ENCODE results near the gene SPACA4.

Gene SPACA4

GRCh38 chr19:48635263-48635965 is 28.9 kb downstream of the SPACA4 start:
- Histone ChIP-seq H2BK15ac (ENCODE audit: low read depth, poor library complexity, severe bottlenecking) (peak overlapping the region; percentile 74), H3K4me3 (ENCODE audit: insufficient read depth in 1 of 2, low read depth in 1 of 2, low read length in 2 of 2) (peak overlapping the region; percentile 68 to 81), H3K36me3 (ENCODE audit: control insufficient read depth in 1 of 2, insufficient read depth in 2 of 2, low read depth in 1 of 2, low read length in 2 of 2) (peaks cover 12 to 18% of the 10 kb centered on the region in 2 experiments), H3K4ac (ENCODE audit: low read depth in 1 of 2, low read length in 2 of 2) (peak overlapping the region; percentile 65 to 77), H2BK5ac (ENCODE audit: low read depth, low read length, poor library complexity, severe bottlenecking) (peak overlapping the region; percentile 68), H4K91ac (ENCODE audit: low read length) (peak overlapping the region; percentile 89), H2AFZ (ENCODE audit: low read depth, low read length) (peak overlapping the region; percentile 73), H2AK5ac (ENCODE audit: low read length, severe bottlenecking) (peak overlapping the region; percentile 97), H2BK120ac (ENCODE audit: low read depth, low read length) (peak overlapping the region; percentile 97), H3K27me3 (ENCODE audit: control insufficient read depth in 1 of 2, insufficient read depth in 1 of 2, low read length in 2 of 2) (peaks cover 0 to 7% of the 10 kb centered on the region in 2 experiments), H3K9me3 (ENCODE audit: control insufficient read depth, low read length) (no peaks in the 10 kb centered on the region), H3K79me1 (replicated peaks; ENCODE audit: low read length, poor library complexity, severe bottlenecking) (no peaks in the 10 kb centered on the region), H3K4me1 (ENCODE audit: control insufficient read depth, insufficient read depth, low read depth, low read length) (peaks cover 43% of the 10 kb centered on the region), H3K18ac (ENCODE audit: low read depth in 1 of 2, low read length in 2 of 2) (peak overlapping the region; percentile 95 to 97), H3K9ac (ENCODE audit: low read length) (peak overlapping the region; percentile 99), H4K8ac (ENCODE audit: low read length) (peak overlapping the region; percentile 77), H3K23ac (ENCODE audit: low read length in 2 of 2) (no peak overlapping the region), H3K14ac (ENCODE audit: low read length in 2 of 2) (no peak overlapping the region), H3K27ac (ENCODE audit: low read length, poor library complexity, severe bottlenecking) (peak overlapping the region; percentile 56), H3K4me2 (ENCODE audit: low read length, poor library complexity, severe bottlenecking) (peak overlapping the region; percentile 72), H2BK12ac (ENCODE audit: low read length in 2 of 2) (peak overlapping the region; percentile 38 to 95)
- DNase-seq: no peak
- 2% methylated on average over 63 of the region's 67 CpGs for WGBS

- peak overlapping the region; percentile 73 for H2AFZ ChIP-seq (ENCODE audit: low read depth, low read length)
- H3K4me3 ChIP-seq (ENCODE audit: insufficient read depth in 1 of 2, low read depth in 1 of 2, low read length in 2 of 2): peak overlapping the region; percentile 68 to 81
- no peak for DNase-seq
- H3K27ac ChIP-seq (ENCODE audit: low read length, poor library complexity, severe bottlenecking): no peak overlapping the region
- peak overlapping the region; percentile 45 for H4K91ac ChIP-seq (ENCODE audit: low read length)
- H3K14ac ChIP-seq (ENCODE audit: low read length in 2 of 2): peak overlapping the region; percentile 58 to 83
- 9% methylated on average over 32 of the region's 35 CpGs for WGBS
- peak overlapping the region; percentile 18 to 53 for H3K4ac ChIP-seq (ENCODE audit: low read depth in 1 of 2, low read length in 2 of 2)
- peak overlapping the region; percentile 57 for H2BK120ac ChIP-seq (ENCODE audit: low read depth, low read length)
- H3K36me3 ChIP-seq (ENCODE audit: control insufficient read depth in 1 of 2, insufficient read depth in 2 of 2, low read depth in 1 of 2, low read length in 2 of 2): peaks cover 4 to 14% of the 10 kb centered on the region in 2 experiments
- no peaks in the 10 kb centered on the region for H3K9me3 ChIP-seq (ENCODE audit: control insufficient read depth, low read length)
- no peak overlapping the region for H2AK5ac ChIP-seq (ENCODE audit: low read length, severe bottlenecking)
- H3K79me1 ChIP-seq (replicated peaks; ENCODE audit: low read length, poor library complexity, severe bottlenecking): no peaks in the 10 kb centered on the region
- peaks cover 0 to 7% of the 10 kb centered on the region in 2 experiments for H3K27me3 ChIP-seq (ENCODE audit: control insufficient read depth in 1 of 2, insufficient read depth in 1 of 2, low read length in 2 of 2)
- peak overlapping the region; percentile 38 to 79 for H2BK12ac ChIP-seq (ENCODE audit: low read length in 2 of 2)
- no peak overlapping the region for H3K23ac ChIP-seq (ENCODE audit: low read length in 2 of 2)
- H3K4me1 ChIP-seq (ENCODE audit: control insufficient read depth, insufficient read depth, low read depth, low read length): peaks cover 37% of the 10 kb centered on the region
- H2BK15ac ChIP-seq (ENCODE audit: low read depth, poor library complexity, severe bottlenecking): peak overlapping the region; percentile 74
- peak overlapping the region; percentile 77 for H4K8ac ChIP-seq (ENCODE audit: low read length)
- H3K9ac ChIP-seq (ENCODE audit: low read length): peak overlapping the region; percentile 99
- H2BK5ac ChIP-seq (ENCODE audit: low read depth, low read length, poor library complexity, severe bottlenecking): no peak overlapping the region
- H3K4me2 ChIP-seq (ENCODE audit: low read length, poor library complexity, severe bottlenecking): peak overlapping the region; percentile 72
- H3K18ac ChIP-seq (ENCODE audit: low read depth in 1 of 2, low read length in 2 of 2): peak overlapping the region; percentile 48 to 70
These were observed 29.7 kb downstream of the SPACA4 start for GRCh38 chr19:48635966-48636858.

GRCh38 chr19:48636859-48637448 is 30.4 kb downstream of the SPACA4 start, which contains the start of gene DBP:
Gene DBP, minus strand, starts transcription at chr19:48637379. Its CDS starts 385 bp downstream, at chr19:48636994.
- peaks cover 0 to 7% of the 10 kb centered on the region in 2 experiments for H3K27me3 ChIP-seq (ENCODE audit: control insufficient read depth in 1 of 2, insufficient read depth in 1 of 2, low read length in 2 of 2)

More at GRCh38 chr19:48636859-48637448, 30.4 kb downstream of the SPACA4 start, which contains the start of gene DBP:
- H4K91ac ChIP-seq (ENCODE audit: low read length): peak within 1 kb of the TSS; percentile 70
- peaks cover 0 to 14% of the 10 kb centered on the region in 2 experiments for H3K36me3 ChIP-seq (ENCODE audit: control insufficient read depth in 1 of 2, insufficient read depth in 2 of 2, low read depth in 1 of 2, low read length in 2 of 2)
- peak within 1 kb of the TSS; percentile 72 for H3K4me2 ChIP-seq (ENCODE audit: low read length, poor library complexity, severe bottlenecking)
- peak within 1 kb of the TSS; percentile 99 for H3K9ac ChIP-seq (ENCODE audit: low read length)
- peak within 1 kb of the TSS; percentile 86 for H2BK120ac ChIP-seq (ENCODE audit: low read depth, low read length)
- H2AK5ac ChIP-seq (ENCODE audit: low read length, severe bottlenecking): peak within 1 kb of the TSS; percentile 10
- H2BK5ac ChIP-seq (ENCODE audit: low read depth, low read length, poor library complexity, severe bottlenecking): peak within 1 kb of the TSS; percentile 5
- peak within 1 kb of the TSS in 1 of 2 experiments; percentile 48 for H3K23ac ChIP-seq (ENCODE audit: low read length in 2 of 2)
- H3K4me3 ChIP-seq (ENCODE audit: insufficient read depth in 1 of 2, low read depth in 1 of 2, low read length in 2 of 2): peak within 1 kb of the TSS; percentile 53 to 81
- peaks cover 37% of the 10 kb centered on the region for H3K4me1 ChIP-seq (ENCODE audit: control insufficient read depth, insufficient read depth, low read depth, low read length)
- peak within 1 kb of the TSS; percentile 11 to 58 for H3K14ac ChIP-seq (ENCODE audit: low read length in 2 of 2)
- H2BK15ac ChIP-seq (ENCODE audit: low read depth, poor library complexity, severe bottlenecking): peak within 1 kb of the TSS; percentile 60
- 2% methylated on average over 39 of the region's 40 CpGs for WGBS
- H3K4ac ChIP-seq (ENCODE audit: low read depth in 1 of 2, low read length in 2 of 2): peak within 1 kb of the TSS; percentile 53 to 92
- DNase-seq: no peak
- peak within 1 kb of the TSS; percentile 93 for H3K27ac ChIP-seq (ENCODE audit: low read length, poor library complexity, severe bottlenecking)
- H3K9me3 ChIP-seq (ENCODE audit: control insufficient read depth, low read length): no peaks in the 10 kb centered on the region
- H2AFZ ChIP-seq (ENCODE audit: low read depth, low read length): peak within 1 kb of the TSS; percentile 36
- peak within 1 kb of the TSS; percentile 45 for H4K8ac ChIP-seq (ENCODE audit: low read length)
- H2BK12ac ChIP-seq (ENCODE audit: low read length in 2 of 2): peak within 1 kb of the TSS in 1 of 2 experiments; percentile 79
- H3K18ac ChIP-seq (ENCODE audit: low read depth in 1 of 2, low read length in 2 of 2): peak within 1 kb of the TSS; percentile 48 to 97
- H3K79me1 ChIP-seq (replicated peaks; ENCODE audit: low read length, poor library complexity, severe bottlenecking): no peaks in the 10 kb centered on the region
